Mucosa of descending colon (tissue), 3 donors: ENCODE results near the gene MSANTD1. TPM values are rescaled to one million over a fixed set of nuclear protein-coding genes. Genes with fewer than 3 reads are reported as not detected.

Experiments
- ATAC-seq: fragments of 200-7000 bp; cut with Tn5 transposase; one replicate; pipeline ENCODE4 v1.9.1; 2020; ENCODE audit warnings: mild to moderate bottlenecking, moderate library complexity
- DNase-seq, 3 donors: peaks; one replicate each; pipeline ENCODE4 v3.0.0-alpha.2; 2020
- H3K36me3 ChIP-seq: fragments of 200-600 bp; one replicate; pipeline ENCODE4 v1.8.0; 2021; ENCODE audit warnings: low read depth, mild to moderate bottlenecking
- H3K4me1 ChIP-seq: fragments of 200-600 bp; one replicate; pipeline ENCODE4 v1.8.0; 2021; ENCODE audit warnings: low read depth, mild to moderate bottlenecking
- H3K4me3 ChIP-seq: fragments of 200-600 bp; one replicate; pipeline ENCODE4 v1.8.0; 2021; ENCODE audit warnings: mild to moderate bottlenecking
- H3K9me3 ChIP-seq: fragments of 200-600 bp; one replicate; pipeline ENCODE4 v1.8.0; 2021; ENCODE audit warnings: mild to moderate bottlenecking
- intact Hi-C, 2 donors: fragments of 100-400 bp; cut with DNase I in 1 of 2; cut with micrococcal nuclease in 1 of 2; formaldehyde crosslinking; loops; one replicate each; pipeline versions ENCODE4 v1.11.0 to v1.11.1; 2022; cut with DNase I, micrococcal nuclease
- total RNA-seq, 3 donors: library from RNA; stranded (reverse); fragmentation: NEBNext Ultra II Directional in 2 of 3; extraction: Animal tissue kit (Norgen Biotek cat#: 25700) in 2 of 3; gene quantifications; one replicate each; pipeline versions ENCODE4 v1.2.1 to v1.2.4, GENCODE V29; 2021 to 2023
- TF ChIP-seq, protein P1 (sequence below): fragments of 200-600 bp; IDR thresholded peaks from one replicate; pipeline ENCODE4 v1.8.0; 2022; ENCODE audit warnings: antibody characterized with exemption, mild to moderate bottlenecking
- donor health status: DM: no; HTN: no; CAD: no; lungs with moderate emphysema.
- donor health status: DM: no; HTN: no; CAD: no.
- donor health status: DM: no; HTN: yes; CAD: no.

MSANTD1 gene
- total RNA-seq, 3 donors from 2014 or later: 0.58 to 1.3 (median 0.69) TPM

DNA sequence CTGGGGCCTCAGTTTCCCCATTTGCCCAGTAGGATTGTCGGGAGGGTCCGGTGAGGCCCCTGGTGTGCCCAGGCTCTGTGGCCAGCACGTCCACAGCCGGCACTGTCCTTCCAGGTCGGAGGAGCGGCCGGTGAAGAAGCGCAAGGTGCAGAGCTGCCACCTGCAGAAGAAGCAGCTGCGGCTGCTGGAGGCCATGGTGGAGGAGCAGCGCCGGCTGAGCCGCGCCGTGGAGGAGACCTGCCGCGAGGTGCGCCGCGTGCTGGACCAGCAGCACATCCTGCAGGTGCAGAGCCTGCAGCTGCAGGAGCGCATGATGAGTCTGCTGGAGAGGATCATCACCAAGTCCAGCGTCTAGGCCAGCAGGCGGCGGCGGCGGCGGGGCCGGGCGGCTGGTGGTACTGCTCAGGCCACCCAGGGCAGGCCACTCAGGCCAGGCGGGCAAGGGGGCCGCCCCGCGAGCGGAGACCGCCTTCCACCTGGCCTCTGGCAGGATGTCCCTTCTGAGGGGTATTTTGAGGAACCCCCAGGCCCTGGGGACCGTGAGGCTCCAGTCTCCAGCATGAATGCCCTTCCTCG, 6.7 kb downstream of the MSANTD1 start:
- DNase-seq (no peak), ATAC-seq (no peak)
- intact Hi-C loops: no loop called here
- Histone ChIP-seq H3K4me3 (no peak overlapping the region), H3K4me1 (no peaks in the 10 kb centered on the region), H3K36me3 (no peaks in the 10 kb centered on the region), H3K9me3 (no peaks in the 10 kb centered on the region)
- TF ChIP-seq, protein P1, sequence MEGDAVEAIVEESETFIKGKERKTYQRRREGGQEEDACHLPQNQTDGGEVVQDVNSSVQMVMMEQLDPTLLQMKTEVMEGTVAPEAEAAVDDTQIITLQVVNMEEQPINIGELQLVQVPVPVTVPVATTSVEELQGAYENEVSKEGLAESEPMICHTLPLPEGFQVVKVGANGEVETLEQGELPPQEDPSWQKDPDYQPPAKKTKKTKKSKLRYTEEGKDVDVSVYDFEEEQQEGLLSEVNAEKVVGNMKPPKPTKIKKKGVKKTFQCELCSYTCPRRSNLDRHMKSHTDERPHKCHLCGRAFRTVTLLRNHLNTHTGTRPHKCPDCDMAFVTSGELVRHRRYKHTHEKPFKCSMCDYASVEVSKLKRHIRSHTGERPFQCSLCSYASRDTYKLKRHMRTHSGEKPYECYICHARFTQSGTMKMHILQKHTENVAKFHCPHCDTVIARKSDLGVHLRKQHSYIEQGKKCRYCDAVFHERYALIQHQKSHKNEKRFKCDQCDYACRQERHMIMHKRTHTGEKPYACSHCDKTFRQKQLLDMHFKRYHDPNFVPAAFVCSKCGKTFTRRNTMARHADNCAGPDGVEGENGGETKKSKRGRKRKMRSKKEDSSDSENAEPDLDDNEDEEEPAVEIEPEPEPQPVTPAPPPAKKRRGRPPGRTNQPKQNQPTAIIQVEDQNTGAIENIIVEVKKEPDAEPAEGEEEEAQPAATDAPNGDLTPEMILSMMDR: no peak

DNA sequence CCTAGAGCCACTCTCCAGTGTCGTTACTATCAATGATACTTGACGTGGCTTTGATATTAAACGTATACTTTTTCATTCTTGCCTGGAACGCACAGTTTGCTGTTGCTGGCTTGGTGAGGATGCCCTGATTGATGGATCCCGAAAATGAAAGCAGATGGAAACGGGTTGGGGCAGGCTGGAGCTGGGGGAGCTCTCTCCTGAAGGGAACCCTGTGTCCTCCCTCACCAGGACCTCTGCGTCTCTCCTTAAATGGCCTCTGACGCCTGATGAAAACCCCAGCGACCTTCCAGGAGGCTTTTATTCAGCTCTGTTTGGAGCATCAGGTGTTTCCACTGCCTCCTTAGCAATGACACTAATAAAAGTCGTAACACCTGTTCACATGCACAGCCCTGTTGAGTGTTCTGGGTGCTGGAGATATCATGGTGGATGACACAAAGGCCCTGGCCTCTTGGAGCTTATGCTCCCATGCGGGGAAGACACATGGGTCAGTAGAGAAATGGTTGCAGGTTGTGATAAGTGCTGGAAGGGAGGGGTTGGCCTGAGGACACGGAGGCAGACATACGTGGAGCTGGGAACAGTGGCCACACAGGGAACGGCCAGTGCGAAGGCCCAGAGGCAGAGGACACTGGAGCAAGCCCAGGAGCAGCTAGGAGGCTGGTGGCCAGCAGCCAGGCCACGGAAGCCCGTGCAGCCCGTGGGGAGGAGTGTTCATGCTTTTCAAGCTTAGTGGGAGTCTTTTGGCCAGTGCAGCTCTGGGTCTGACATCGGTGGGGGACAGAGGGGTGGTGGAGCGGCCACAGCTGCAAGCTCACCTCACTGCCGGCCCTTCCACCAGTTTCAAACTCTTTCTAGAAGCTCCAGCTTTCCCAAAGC, 7.5 kb downstream of the MSANTD1 start:
- Histone ChIP-seq H3K36me3 (no peaks in the 10 kb centered on the region), H3K9me3 (no peaks in the 10 kb centered on the region), H3K4me1 (no peaks in the 10 kb centered on the region), H3K4me3 (no peak overlapping the region)
- TF ChIP-seq, protein P1: no peak
- ATAC-seq (peak; percentile 6), DNase-seq (peak in 1 of 3 donors; percentile 22)
- intact Hi-C loops: no loop called here

DNA sequence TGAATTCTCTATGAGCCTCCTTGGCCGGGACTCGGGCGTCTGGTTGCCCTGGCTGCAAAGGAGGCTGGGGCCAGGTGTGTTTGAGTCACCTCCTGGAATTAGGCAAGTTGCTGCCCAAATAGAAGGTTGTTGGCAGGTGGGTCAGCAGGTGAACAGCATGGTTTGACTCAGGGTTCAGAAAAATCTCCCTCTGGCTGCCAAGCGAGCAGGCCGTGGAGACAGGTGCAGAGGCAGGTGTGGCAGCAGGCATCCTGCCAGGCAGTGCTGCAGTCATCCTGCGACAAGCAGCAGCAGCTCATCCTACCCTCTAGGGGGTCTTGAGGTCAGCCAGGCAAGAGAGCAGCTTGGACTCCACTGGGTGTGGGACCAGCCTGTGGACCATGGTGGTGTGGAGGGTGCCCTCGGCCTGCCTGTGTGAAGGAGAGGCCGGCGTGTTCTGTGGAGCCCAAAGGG, 8.2 kb downstream of the MSANTD1 start:
- Histone ChIP-seq H3K36me3 (no peaks in the 10 kb centered on the region), H3K4me3 (no peak overlapping the region), H3K9me3 (no peaks in the 10 kb centered on the region), H3K4me1 (no peaks in the 10 kb centered on the region)
- TF ChIP-seq, protein P1: no peak
- peak; percentile 44 to 60 (median 45) for DNase-seq
- intact Hi-C loops: no loop called here
- ATAC-seq: peak; percentile 75

DNA sequence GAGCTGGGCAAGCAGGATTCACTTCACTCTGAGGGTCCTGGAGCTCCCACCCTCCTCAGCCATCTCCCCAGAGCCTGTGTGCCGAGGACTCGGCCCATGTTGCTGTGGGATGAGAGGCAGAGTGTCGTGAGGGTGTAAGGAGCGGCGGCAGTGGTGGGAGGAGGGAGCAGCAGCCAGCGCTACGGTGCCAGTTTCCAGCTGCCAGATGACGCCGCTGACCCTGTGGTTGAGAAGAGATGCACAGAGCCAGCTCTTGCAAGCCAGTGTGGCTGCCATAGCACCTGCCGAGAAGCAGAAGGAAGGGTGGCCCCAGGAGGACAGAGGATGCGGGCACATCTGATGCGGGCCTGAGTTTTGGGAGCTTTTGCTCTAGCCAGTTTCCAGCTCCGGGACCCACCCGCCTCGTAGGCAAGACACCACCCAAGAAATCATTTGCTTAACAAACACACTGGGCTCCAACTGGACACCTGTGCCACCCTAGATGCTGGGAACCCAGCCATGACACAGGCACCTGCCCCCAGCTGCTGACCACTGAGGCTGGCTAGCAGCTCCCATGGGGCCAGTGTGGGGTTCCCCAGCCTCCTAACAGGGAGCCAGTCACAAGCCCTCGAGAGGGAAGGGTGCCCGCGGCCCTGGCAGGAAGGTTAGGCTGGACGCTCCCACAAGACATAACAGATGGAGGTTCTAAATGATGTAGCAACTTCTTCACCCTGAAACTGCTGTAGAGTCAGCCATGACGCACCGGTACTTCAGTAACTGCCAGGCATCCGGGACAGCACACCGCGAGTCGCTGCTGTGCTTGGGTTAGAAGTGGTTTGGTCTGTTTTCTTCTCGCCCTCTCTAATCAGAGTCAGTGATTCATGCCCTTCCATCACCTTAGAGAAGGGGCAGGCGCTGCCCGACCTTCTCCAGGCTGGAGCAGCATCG, 8.9 kb downstream of the MSANTD1 start:
- Histone ChIP-seq H3K36me3 (no peaks in the 10 kb centered on the region), H3K4me1 (no peaks in the 10 kb centered on the region), H3K9me3 (no peaks in the 10 kb centered on the region), H3K4me3 (no peak overlapping the region)
- peak; percentile 44 for ATAC-seq
- DNase-seq: peak in 1 of 3 donors; percentile 24
- TF ChIP-seq, protein P1: no peak
- intact Hi-C loops: no loop called here

DNA sequence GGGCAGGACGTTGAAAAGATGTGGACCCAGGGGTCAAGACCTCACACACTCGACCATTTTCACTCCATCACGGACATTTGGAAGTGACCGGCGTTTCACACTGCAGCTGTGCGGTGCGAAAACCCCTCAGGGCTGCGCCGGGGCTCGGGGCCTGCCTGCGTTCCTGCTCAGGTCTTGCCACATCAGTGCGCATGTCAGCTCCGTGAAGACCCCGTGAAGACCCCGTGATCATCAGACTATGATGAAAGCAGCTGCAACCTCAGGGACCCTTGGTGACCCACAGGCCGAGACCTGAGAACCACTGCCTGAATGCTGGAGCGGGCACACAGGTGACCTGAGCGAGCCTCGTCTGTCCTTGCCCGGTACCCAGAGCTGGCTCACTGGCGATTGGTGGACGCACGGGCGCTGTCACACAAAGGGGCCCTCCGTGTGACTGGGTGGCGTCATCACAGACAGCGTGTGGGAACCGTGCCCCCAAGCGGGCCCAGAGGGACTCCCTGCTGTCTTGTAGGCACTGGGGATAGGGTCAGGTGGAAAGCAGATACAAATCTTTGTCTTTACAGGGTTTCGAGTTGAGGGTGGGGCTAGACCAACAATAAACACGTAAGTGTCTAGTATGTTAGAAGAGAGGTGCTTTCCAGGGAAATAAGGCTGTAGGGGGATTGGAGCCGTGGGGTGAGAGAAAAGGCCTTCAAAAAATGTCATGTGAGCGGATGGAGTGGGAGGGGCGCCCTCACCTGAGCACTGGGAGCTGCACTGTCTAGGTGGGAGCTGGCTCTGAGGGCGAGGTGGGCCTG, 12.7 kb downstream of the MSANTD1 start:
- Histone ChIP-seq H3K4me3 (no peak overlapping the region), H3K36me3 (no peaks in the 10 kb centered on the region), H3K9me3 (no peaks in the 10 kb centered on the region), H3K4me1 (no peaks in the 10 kb centered on the region)
- intact Hi-C loops: no loop called here
- DNase-seq (no peak), ATAC-seq (no peak)
- TF ChIP-seq, protein P1: no peak
